ENCODE results near the gene SPPL2B.

GRCh38 chr19:2398735-2399305, 70.3 kb downstream of the SPPL2B start:
- no peak for TF ChIP-seq REST (IDR thresholded peaks at IDR 0.05; ENCODE audit: low read depth, low read length)
- no peak for TF ChIP-seq CTCF (IDR thresholded peaks at IDR 0.05)
- TF ChIP-seq TCF12 (IDR thresholded peaks at IDR 0.05) = no peak
- no peak for TF ChIP-seq RCOR1 (IDR thresholded peaks at IDR 0.05; ENCODE audit: low read length)
- TF ChIP-seq ZBTB33 (IDR thresholded peaks at IDR 0.05; ENCODE audit: borderline replicate concordance, low read depth) = no peak
- TF ChIP-seq POLR2AphosphoS5 (IDR thresholded peaks at IDR 0.05; ENCODE audit: low read depth, low read length) = no peak
